OCI-LY7 (cell line): Measurements from ENCODE around the gene TICAM1.

Source experiments
- EZH2phosphoT487 ChIP-seq: fragments of 200-600 bp; sonication (generic); IDR thresholded peaks from 2 replicates; pipeline ENCODE4 v1.6.1; 2018; ENCODE audit warnings: low read depth, borderline replicate concordance, mild to moderate bottlenecking, mixed run types, antibody characterized with exemption, low read length, moderate library complexity, mixed read lengths
- TF ChIP-seq, protein P1 (sequence below): fragments of 200-600 bp; sonication (generic); conservative IDR thresholded peaks from 2 replicates; pipeline ENCODE4 v1.5.1; 2014; ENCODE audit warnings: mild to moderate bottlenecking, antibody characterized with exemption, low read length, moderate library complexity, mixed read lengths

DNA sequence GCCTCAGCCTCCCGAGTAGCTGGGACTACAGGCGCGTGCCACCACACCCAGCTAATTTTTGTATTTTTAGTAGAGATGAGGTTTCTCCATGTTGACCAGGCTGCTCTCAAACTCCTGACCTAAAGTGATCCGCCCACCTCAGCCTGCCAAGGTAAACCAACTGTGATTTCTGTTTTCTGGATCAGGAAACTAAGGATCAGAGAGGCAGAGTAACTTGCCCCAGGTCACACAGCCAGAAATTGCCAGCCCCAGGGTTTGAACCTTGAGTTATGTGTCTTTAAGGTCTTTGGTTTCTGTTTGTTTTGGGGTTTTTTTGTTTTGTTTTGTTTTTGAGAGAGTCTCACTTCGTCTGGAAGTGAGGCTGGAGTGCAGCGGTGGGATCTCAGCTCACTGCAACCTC is 40.2 kb upstream of the TICAM1 start:
- TF ChIP-seq, protein P1, sequence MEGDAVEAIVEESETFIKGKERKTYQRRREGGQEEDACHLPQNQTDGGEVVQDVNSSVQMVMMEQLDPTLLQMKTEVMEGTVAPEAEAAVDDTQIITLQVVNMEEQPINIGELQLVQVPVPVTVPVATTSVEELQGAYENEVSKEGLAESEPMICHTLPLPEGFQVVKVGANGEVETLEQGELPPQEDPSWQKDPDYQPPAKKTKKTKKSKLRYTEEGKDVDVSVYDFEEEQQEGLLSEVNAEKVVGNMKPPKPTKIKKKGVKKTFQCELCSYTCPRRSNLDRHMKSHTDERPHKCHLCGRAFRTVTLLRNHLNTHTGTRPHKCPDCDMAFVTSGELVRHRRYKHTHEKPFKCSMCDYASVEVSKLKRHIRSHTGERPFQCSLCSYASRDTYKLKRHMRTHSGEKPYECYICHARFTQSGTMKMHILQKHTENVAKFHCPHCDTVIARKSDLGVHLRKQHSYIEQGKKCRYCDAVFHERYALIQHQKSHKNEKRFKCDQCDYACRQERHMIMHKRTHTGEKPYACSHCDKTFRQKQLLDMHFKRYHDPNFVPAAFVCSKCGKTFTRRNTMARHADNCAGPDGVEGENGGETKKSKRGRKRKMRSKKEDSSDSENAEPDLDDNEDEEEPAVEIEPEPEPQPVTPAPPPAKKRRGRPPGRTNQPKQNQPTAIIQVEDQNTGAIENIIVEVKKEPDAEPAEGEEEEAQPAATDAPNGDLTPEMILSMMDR = no peak
- TF ChIP-seq EZH2phosphoT487 = no peak
